ENCODE data around the gene HOXC10. TPM values are rescaled to one million over a fixed set of nuclear protein-coding genes. Genes with fewer than 3 reads are reported as not detected.

Gene HOXC10
- total RNA-seq, 4 donors from 2014 or later, result not detected

DNA sequence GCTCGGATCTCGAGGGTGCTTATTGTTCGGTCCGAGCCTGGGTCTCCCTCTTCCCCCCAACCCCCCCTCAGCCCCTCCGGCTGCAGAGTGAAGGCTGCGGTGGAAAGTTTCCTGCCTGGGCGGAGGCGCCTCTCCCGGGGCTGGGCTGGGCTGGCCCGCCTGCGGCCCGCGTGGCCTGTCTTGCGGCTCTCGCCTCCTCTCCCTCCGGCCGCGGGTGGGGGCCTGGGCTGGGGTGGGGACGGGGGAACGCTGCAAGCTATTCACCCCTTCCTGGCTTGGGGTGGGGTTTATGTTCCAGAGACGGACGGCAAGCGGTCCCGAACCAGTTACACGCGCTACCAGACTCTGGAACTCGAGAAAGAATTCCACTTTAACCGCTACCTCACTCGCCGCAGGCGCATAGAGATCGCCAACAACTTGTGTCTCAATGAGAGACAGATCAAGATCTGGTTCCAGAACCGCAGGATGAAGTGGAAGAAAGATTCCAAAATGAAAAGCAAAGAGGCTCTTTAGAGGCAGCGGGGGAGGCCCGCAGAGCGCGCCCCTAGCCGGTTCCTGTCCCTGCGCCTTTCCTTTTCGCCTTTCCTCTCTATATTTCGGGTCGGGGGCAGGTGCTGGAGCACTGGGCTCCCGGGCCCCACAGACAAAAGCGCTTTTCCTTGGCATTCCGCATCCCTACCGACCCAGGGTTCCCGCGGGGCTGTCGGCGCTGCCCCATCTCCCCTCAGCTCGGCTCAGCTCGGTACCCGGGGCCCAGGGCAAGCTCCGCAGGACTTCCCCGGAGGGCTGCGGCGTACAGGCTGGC, 49.2 kb downstream of the HOXC10 start:
- Histone ChIP-seq H3K36me3 (no peaks in the 10 kb centered on the region), H3K4me3 (peak overlapping the region in 3 of 4 donors; percentile 3 to 37 (median 23)), H3K27ac (peak overlapping the region in 1 of 4 donors; percentile 2), H3K27me3 (peaks cover 100% of the 10 kb centered on the region), H3K9me3 (peaks cover 0 to 2% of the 10 kb centered on the region in 2 donors), H3K4me1 (peaks cover 0 to 19% (median 17%) of the 10 kb centered on the region in 4 donors)
- in situ Hi-C loops (cut with MboI; ENCODE audit: low pct_ligation_motif_present in 1 of 4, low pct_unique_long_range_greater_than_20kb in 1 of 4, low sequenced_read_pairs in 3 of 4) (no loop called here), intact Hi-C loops (cut with DNase I; ENCODE audit: low total_unique reads) (loop anchor here (5.0 kb wide), 2 partner anchors 158 to 1138 kb away; no protein-coding TSS in a partner anchor)
- TF ChIP-seq, protein P1, sequence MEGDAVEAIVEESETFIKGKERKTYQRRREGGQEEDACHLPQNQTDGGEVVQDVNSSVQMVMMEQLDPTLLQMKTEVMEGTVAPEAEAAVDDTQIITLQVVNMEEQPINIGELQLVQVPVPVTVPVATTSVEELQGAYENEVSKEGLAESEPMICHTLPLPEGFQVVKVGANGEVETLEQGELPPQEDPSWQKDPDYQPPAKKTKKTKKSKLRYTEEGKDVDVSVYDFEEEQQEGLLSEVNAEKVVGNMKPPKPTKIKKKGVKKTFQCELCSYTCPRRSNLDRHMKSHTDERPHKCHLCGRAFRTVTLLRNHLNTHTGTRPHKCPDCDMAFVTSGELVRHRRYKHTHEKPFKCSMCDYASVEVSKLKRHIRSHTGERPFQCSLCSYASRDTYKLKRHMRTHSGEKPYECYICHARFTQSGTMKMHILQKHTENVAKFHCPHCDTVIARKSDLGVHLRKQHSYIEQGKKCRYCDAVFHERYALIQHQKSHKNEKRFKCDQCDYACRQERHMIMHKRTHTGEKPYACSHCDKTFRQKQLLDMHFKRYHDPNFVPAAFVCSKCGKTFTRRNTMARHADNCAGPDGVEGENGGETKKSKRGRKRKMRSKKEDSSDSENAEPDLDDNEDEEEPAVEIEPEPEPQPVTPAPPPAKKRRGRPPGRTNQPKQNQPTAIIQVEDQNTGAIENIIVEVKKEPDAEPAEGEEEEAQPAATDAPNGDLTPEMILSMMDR (IDR thresholded peaks at IDR 0.05), result no peak
- TF ChIP-seq POLR2AphosphoS5 (IDR thresholded peaks at IDR 0.05) (no peak), EP300 (IDR thresholded peaks at IDR 0.05; ENCODE audit: low read depth) (no peak), POLR2A (IDR thresholded peaks at IDR 0.05) (no peak)
- WGBS, 2 donors (ENCODE audit: low coverage in 1 of 2), result 48 to 55% methylated on average over 13 to 48 of the region's 57 CpGs
- no peak for DNase-seq

DNA sequence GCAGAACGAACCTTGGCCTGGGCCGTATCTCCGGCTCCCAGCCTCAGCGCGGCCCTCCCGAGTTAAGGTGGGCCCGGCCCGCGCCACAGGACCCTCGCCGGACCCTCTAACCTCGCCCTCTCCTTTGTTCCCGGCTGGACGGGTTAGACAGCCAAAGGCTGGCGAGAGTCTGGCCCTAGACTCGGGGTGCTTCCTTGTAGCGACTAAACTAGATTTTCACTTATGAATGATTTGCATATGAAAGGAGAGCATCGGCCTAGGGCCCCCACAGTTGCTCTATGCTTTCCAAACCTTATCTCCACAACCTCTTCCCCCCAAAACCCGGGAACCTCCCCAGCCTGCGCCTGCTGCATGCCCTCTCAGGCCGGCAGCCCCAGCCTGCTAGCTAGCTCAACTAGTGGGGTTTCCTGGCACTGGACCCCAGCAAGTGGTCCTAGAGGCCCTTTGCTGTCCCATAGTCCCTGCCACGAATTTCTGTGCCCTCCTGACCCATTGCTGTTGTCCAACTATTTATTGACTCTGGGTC, 49.9 kb downstream of the HOXC10 start:
- intact Hi-C loops (cut with DNase I; ENCODE audit: low total_unique reads), result loop anchor here (5.0 kb wide), 2 partner anchors 157 to 1137 kb away; no protein-coding TSS in a partner anchor
- H3K27ac ChIP-seq, result no peak overlapping the region
- no peak overlapping the region for H3K4me3 ChIP-seq
- H3K36me3 ChIP-seq, result no peaks in the 10 kb centered on the region
- H3K9me3 ChIP-seq, result peaks cover 0 to 2% of the 10 kb centered on the region in 2 donors
- peaks cover 100% of the 10 kb centered on the region for H3K27me3 ChIP-seq
- WGBS, 2 donors (ENCODE audit: low coverage in 1 of 2), result 69% methylated on average over 22 of the region's 22 CpGs; no CpG with 5 or more reads in 1 of the 2 donors
- TF ChIP-seq EP300 (IDR thresholded peaks at IDR 0.05; ENCODE audit: low read depth) (no peak), POLR2A (IDR thresholded peaks at IDR 0.05) (no peak), POLR2AphosphoS5 (IDR thresholded peaks at IDR 0.05) (no peak)
- TF ChIP-seq, protein P1 (IDR thresholded peaks at IDR 0.05), result no peak
- H3K4me1 ChIP-seq, result peaks cover 0 to 19% (median 15%) of the 10 kb centered on the region in 4 donors
- in situ Hi-C loops (cut with MboI; ENCODE audit: low pct_ligation_motif_present in 1 of 4, low pct_unique_long_range_greater_than_20kb in 1 of 4, low sequenced_read_pairs in 3 of 4), result no loop called here
- DNase-seq, result no peak

DNA sequence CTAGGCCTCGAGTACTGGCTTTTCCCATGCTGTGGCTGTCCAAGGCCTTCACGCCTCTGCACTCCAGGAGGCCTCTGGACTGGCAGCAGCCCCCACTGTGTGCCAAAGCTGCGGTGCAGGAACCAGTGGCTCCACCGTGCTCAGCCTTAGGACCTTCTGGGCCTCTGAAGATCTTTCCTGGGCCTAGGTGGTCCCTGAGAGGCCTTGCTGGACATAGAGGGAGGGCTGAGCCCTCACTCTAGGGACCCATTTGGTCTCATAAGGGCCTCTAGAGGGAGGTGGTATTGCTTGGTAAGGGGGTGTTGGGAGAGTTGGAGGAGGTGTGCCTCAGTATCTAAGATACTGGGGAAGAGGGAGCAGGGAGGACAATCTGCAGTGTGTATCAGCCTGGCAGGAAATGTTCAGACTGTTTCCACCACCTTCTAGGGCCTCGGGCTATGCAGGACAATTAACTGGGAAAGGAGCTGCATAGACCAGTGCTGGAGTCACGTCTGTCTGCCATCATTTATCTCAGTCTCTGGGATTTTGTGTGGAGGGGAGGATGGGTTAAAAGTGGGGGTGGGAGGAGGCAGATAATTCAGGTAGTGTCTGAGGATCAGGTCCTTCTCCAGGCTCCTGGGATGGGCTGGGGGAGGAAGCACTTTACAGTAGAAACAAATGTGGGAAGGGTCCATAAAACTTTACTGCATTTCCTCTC, 50.8 kb downstream of the HOXC10 start:
- Histone ChIP-seq H3K4me3 (no peak overlapping the region), H3K9me3 (peaks cover 0 to 2% of the 10 kb centered on the region in 2 donors), H3K36me3 (no peaks in the 10 kb centered on the region), H3K27me3 (peaks cover 100% of the 10 kb centered on the region), H3K27ac (no peak overlapping the region), H3K4me1 (peaks cover 0 to 19% (median 15%) of the 10 kb centered on the region in 4 donors)
- TF ChIP-seq POLR2A (IDR thresholded peaks at IDR 0.05) (no peak), POLR2AphosphoS5 (IDR thresholded peaks at IDR 0.05) (no peak), EP300 (IDR thresholded peaks at IDR 0.05; ENCODE audit: low read depth) (no peak)
- TF ChIP-seq, protein P1 (IDR thresholded peaks at IDR 0.05), result no peak
- no peak for DNase-seq
- 73% methylated on average over 6 of the region's 6 CpGs; no CpG with 5 or more reads in 1 of the 2 donors for WGBS, 2 donors (ENCODE audit: low coverage in 1 of 2)
- in situ Hi-C loops (cut with MboI; ENCODE audit: low pct_ligation_motif_present in 1 of 4, low pct_unique_long_range_greater_than_20kb in 1 of 4, low sequenced_read_pairs in 3 of 4), result no loop called here
- intact Hi-C loops (cut with DNase I; ENCODE audit: low total_unique reads), result no loop called here

Measured in transverse colon (tissue), 4 donors.